MM.1S (cell line): Measurements from ENCODE around the gene STX16.
A peak's percentile ranks its signal among the peaks of the same experiment; 100 is the strongest.

Experiments
- DNase-seq: peaks from one replicate; pipeline ENCODE4 v3.0.0-alpha.2; 2015
- H2AFZ ChIP-seq: fragments of 300-600 bp; sonication (generic); 2 replicates; pipeline ENCODE4 v1.6.0; 2016; ENCODE audit warnings: antibody characterized with exemption, low read length
- H3F3A ChIP-seq: fragments of 300-600 bp; sonication (generic); 2 replicates; pipeline ENCODE4 v1.6.1; 2016; ENCODE audit warnings: mild to moderate bottlenecking, antibody characterized with exemption, low read length, moderate library complexity, mixed read lengths; ENCODE audit not compliant: insufficient read depth
- H3K27ac ChIP-seq: fragments of 300-600 bp; sonication (generic); 2 replicates; pipeline ENCODE4 v1.5.1; 2016; ENCODE audit warnings: mild to moderate bottlenecking, low read length
- H3K27me3 ChIP-seq: fragments of 300-600 bp; sonication (generic); replicated peaks from 2 replicates; pipeline ENCODE4 v1.6.0; 2016; ENCODE audit warnings: low read length; ENCODE audit not compliant: insufficient read depth
- H3K36me3 ChIP-seq: fragments of 300-600 bp; sonication (generic); replicated peaks from 2 replicates; pipeline ENCODE4 v1.6.1; 2016; ENCODE audit warnings: mild to moderate bottlenecking, low read length, mixed read lengths; ENCODE audit not compliant: insufficient read depth
- H3K4me1 ChIP-seq: fragments of 300-600 bp; sonication (generic); 2 replicates; pipeline ENCODE4 v1.6.1; 2016; ENCODE audit warnings: low read length, mixed read lengths
- H3K4me2 ChIP-seq: fragments of 300-600 bp; sonication (generic); 2 replicates; pipeline ENCODE4 v1.6.0; 2016; ENCODE audit warnings: low read depth, low read length
- H3K4me3 ChIP-seq: fragments of 300-600 bp; sonication (generic); 2 replicates; pipeline ENCODE4 v1.5.1; 2016; ENCODE audit warnings: low read length, mixed read lengths
- H3K79me2 ChIP-seq: fragments of 300-600 bp; sonication (generic); 2 replicates; pipeline ENCODE4 v1.6.1; 2016; ENCODE audit warnings: mixed run types, low read length, mixed read lengths
- H3K9ac ChIP-seq: fragments of 300-600 bp; sonication (generic); 2 replicates; pipeline ENCODE4 v1.6.1; 2016; ENCODE audit warnings: low read length, mixed read lengths
- H3K9me2 ChIP-seq: fragments of 300-600 bp; sonication (generic); replicated peaks from 2 replicates; pipeline ENCODE4 v1.6.1; 2016; ENCODE audit warnings: mild to moderate bottlenecking, low read length, mixed read lengths; ENCODE audit not compliant: insufficient read depth
- H3K9me3 ChIP-seq: fragments of 300-600 bp; sonication (generic); replicated peaks from 2 replicates; pipeline ENCODE4 v1.6.1; 2016; ENCODE audit warnings: mild to moderate bottlenecking, low read length, mixed read lengths; ENCODE audit not compliant: insufficient read depth
- H4K20me1 ChIP-seq: fragments of 300-600 bp; sonication (generic); 2 replicates; pipeline ENCODE4 v1.6.1; 2016; ENCODE audit warnings: mild to moderate bottlenecking, low read length, moderate library complexity, mixed read lengths; ENCODE audit not compliant: insufficient read depth
- EZH2 ChIP-seq: fragments of 300-600 bp; sonication (generic); optimal IDR thresholded peaks from 2 replicates; pipeline ENCODE3; 2017; ENCODE audit warnings: low read depth, mild to moderate bottlenecking, antibody characterized with exemption, low read length, mixed read lengths
- EZH2phosphoT487 ChIP-seq: fragments of 300-600 bp; sonication (generic); IDR thresholded peaks from 2 replicates; pipeline ENCODE4 v1.6.1; 2018; ENCODE audit warnings: antibody characterized with exemption, low read length
- TF ChIP-seq, protein P1 (sequence below): fragments of 300-600 bp; sonication (generic); IDR thresholded peaks from 2 replicates; pipeline ENCODE4 v1.5.1; 2016; ENCODE audit warnings: antibody characterized with exemption, low read length, mixed read lengths

STX16 gene

DNA sequence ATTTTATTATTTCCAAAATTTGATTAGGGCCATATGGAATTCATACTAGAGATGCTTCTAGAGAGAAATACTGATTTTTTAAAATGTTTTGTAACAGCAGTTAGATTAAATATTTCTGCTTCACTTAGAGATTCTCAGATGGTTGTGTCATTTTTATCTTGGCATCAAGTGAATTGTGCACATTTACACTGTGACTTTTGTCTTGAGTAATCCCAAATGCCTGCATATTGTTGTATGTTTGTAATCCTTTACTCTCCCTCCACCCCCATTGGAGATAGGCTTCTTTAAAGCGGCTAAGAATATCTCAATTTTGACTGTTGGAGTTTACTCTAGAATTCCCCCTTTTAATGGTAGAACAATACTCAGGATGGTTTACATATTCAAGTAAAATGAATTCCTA is 19.0 kb downstream of the STX16 start:
- Histone ChIP-seq H3K4me2 (peak overlapping the region; percentile 46), H4K20me1 (0 out of 2 replicates have a peak, but pooled peaks cover 5% of the 10 kb centered on the region), H3K79me2 (peaks cover 18% of the 10 kb centered on the region), H3K27me3 (no peaks in the 10 kb centered on the region), H3K9me3 (no peaks in the 10 kb centered on the region), H3K4me3 (no peak overlapping the region), H3K27ac (no peak overlapping the region), H3K4me1 (peaks cover 17% of the 10 kb centered on the region), H3K9ac (no peak overlapping the region), H3F3A (peaks cover 15% of the 10 kb centered on the region), H3K36me3 (peaks cover 3% of the 10 kb centered on the region; the same call in 1 of the 2 replicates), H2AFZ (no peak overlapping the region), H3K9me2 (no peaks in the 10 kb centered on the region)
- no peak for DNase-seq
- TF ChIP-seq EZH2phosphoT487 = no peak
- no peak for TF ChIP-seq EZH2

DNA sequence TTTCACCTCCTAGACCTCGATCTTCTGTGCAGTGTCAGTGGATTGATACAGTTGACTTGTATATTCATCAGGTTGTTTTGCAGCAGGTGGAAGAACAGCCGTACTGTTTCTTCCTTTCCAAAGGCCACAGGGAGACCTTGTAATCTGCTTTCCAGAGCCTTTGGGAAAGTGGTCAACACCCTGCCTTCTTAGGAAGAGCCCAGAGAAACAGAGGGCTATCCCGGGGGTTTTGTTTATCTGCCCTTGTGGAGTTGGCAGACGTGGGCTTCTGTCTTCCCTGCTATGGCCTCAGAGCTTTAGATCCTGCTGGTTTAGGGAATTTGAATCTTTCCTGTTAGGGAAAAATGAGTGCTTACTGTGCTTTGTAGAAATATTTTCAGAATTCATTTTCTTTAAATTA is 19.6 kb downstream of the STX16 start:
- peaks cover 17% of the 10 kb centered on the region for H3K4me1 ChIP-seq
- H3K9me2 ChIP-seq = no peaks in the 10 kb centered on the region
- no peak overlapping the region for H3K9ac ChIP-seq
- H3K4me2 ChIP-seq = no peak overlapping the region
- no peaks in the 10 kb centered on the region for H3K27me3 ChIP-seq
- 0 out of 2 replicates have a peak, but pooled peaks cover 5% of the 10 kb centered on the region for H4K20me1 ChIP-seq
- H3K27ac ChIP-seq = no peak overlapping the region
- H2AFZ ChIP-seq = no peak overlapping the region
- peaks cover 3% of the 10 kb centered on the region; the same call in 1 of the 2 replicates for H3K36me3 ChIP-seq
- DNase-seq = no peak
- peaks cover 12% of the 10 kb centered on the region for H3K79me2 ChIP-seq
- no peak for TF ChIP-seq EZH2
- TF ChIP-seq, protein P1, sequence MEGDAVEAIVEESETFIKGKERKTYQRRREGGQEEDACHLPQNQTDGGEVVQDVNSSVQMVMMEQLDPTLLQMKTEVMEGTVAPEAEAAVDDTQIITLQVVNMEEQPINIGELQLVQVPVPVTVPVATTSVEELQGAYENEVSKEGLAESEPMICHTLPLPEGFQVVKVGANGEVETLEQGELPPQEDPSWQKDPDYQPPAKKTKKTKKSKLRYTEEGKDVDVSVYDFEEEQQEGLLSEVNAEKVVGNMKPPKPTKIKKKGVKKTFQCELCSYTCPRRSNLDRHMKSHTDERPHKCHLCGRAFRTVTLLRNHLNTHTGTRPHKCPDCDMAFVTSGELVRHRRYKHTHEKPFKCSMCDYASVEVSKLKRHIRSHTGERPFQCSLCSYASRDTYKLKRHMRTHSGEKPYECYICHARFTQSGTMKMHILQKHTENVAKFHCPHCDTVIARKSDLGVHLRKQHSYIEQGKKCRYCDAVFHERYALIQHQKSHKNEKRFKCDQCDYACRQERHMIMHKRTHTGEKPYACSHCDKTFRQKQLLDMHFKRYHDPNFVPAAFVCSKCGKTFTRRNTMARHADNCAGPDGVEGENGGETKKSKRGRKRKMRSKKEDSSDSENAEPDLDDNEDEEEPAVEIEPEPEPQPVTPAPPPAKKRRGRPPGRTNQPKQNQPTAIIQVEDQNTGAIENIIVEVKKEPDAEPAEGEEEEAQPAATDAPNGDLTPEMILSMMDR = no peak
- TF ChIP-seq EZH2phosphoT487 = no peak
- H3K4me3 ChIP-seq = no peak overlapping the region
- peaks cover 15% of the 10 kb centered on the region for H3F3A ChIP-seq
- no peaks in the 10 kb centered on the region for H3K9me3 ChIP-seq

DNA sequence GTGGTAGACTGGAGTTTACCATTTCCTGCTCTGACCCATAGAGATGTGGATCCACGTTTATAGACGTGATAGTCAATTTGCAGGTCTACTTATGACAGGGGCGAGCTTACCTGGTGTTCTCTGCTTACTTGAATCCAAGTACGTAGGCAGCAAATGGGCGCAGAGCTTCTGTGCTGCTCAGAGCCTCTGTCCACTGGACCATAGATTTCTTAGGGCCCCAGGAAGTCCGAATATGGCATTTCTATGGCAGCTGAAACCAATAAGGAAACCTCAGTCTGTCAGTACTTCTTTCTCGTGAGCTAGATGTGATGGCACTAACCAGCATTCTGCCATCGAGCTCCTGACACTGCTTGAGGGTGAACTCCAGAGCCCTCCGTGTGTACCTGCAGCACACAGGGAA is 22.0 kb downstream of the STX16 start:
- Histone ChIP-seq H4K20me1 (0 out of 2 replicates have a peak, but pooled peaks cover 5% of the 10 kb centered on the region), H3K4me1 (peaks cover 17% of the 10 kb centered on the region), H3K36me3 (no peaks in the 10 kb centered on the region; the same call in 1 of the 2 replicates), H3K9me2 (no peaks in the 10 kb centered on the region), H3K27me3 (no peaks in the 10 kb centered on the region), H2AFZ (no peak overlapping the region), H3K4me2 (no peak overlapping the region), H3F3A (peaks cover 15% of the 10 kb centered on the region), H3K27ac (no peak overlapping the region), H3K4me3 (no peak overlapping the region), H3K79me2 (peaks cover 6% of the 10 kb centered on the region; the same call in 1 of the 2 replicates), H3K9ac (no peak overlapping the region), H3K9me3 (no peaks in the 10 kb centered on the region)
- TF ChIP-seq EZH2phosphoT487 = no peak
- no peak for TF ChIP-seq EZH2
- TF ChIP-seq, protein P1 = no peak
- no peak for DNase-seq

DNA sequence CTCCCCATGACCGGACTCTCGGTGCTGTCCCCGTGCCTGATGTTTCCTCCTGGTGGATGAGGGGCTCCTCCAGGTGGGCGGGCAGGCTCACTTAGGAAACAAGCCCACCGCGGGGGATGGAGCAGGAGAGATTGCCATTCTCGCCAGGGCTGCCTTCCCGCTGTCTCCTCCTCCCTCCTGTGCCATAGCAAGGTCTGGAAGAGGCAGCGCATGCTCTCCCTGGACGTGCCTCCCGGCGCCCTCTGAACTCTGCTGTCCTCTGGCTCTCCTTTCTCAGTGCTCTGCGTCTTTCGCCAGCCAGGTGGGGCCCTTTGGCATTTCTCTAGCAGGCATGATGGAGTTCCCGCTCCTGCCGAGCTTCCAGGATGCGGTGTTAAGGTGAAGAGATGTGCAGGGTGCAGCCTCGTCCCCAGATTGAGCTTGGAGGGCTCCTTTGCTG is 24.1 kb downstream of the STX16 start:
- no peak overlapping the region for H2AFZ ChIP-seq
- H3F3A ChIP-seq = 0 out of 2 replicates have a peak, but pooled peaks cover 1% of the 10 kb centered on the region
- no peak for TF ChIP-seq EZH2
- no peak overlapping the region for H3K4me3 ChIP-seq
- H3K9me2 ChIP-seq = no peaks in the 10 kb centered on the region
- H3K4me2 ChIP-seq = no peak overlapping the region
- DNase-seq = no peak
- no peaks in the 10 kb centered on the region; the same call in 1 of the 2 replicates for H3K36me3 ChIP-seq
- peaks cover 4% of the 10 kb centered on the region for H3K4me1 ChIP-seq
- peaks cover 6% of the 10 kb centered on the region; the same call in 1 of the 2 replicates for H3K79me2 ChIP-seq
- no peaks in the 10 kb centered on the region for H3K27me3 ChIP-seq
- H4K20me1 ChIP-seq = no peaks in the 10 kb centered on the region
- H3K9ac ChIP-seq = no peak overlapping the region
- H3K27ac ChIP-seq = no peak overlapping the region
- H3K9me3 ChIP-seq = no peaks in the 10 kb centered on the region
